Activated CD4-positive, CD25-positive, alpha-beta regulatory T cell treated with anti-CD3 and anti-CD28 coated beads, Interleukin-2, amount 50 U/mL, for 16 hours (primary cell): ENCODE results near the gene AXIN1.
"Not testable (repeated sequence)": the region's sequence is repeated elsewhere in the genome, so short reads cannot be mapped to it uniquely, and the experiment has no call there.

ENCODE experiments used
- DNase-seq: peaks from one replicate; pipeline ENCODE4 v3.0.0-alpha.2; 2020; ENCODE audit warnings: low read depth, low spot score

AXIN1 gene, protein sequence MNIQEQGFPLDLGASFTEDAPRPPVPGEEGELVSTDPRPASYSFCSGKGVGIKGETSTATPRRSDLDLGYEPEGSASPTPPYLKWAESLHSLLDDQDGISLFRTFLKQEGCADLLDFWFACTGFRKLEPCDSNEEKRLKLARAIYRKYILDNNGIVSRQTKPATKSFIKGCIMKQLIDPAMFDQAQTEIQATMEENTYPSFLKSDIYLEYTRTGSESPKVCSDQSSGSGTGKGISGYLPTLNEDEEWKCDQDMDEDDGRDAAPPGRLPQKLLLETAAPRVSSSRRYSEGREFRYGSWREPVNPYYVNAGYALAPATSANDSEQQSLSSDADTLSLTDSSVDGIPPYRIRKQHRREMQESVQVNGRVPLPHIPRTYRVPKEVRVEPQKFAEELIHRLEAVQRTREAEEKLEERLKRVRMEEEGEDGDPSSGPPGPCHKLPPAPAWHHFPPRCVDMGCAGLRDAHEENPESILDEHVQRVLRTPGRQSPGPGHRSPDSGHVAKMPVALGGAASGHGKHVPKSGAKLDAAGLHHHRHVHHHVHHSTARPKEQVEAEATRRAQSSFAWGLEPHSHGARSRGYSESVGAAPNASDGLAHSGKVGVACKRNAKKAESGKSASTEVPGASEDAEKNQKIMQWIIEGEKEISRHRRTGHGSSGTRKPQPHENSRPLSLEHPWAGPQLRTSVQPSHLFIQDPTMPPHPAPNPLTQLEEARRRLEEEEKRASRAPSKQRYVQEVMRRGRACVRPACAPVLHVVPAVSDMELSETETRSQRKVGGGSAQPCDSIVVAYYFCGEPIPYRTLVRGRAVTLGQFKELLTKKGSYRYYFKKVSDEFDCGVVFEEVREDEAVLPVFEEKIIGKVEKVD

GRCh38 chr16:352547-353403, at the start of gene AXIN1:
Gene AXIN1 (minus strand): TSS chr16:352723. CDS start chr16:347025, 5,698 bp downstream.
- DNase-seq = peak; percentile 100

GRCh38 chr16:401468-402348, 49.2 kb upstream of the AXIN1 start, which contains the start of gene DECR2:
Gene DECR2 (plus strand): TSS chr16:401885. CDS start chr16:401964, 79 bp downstream.
- peak; percentile 96 for DNase-seq

DNA sequence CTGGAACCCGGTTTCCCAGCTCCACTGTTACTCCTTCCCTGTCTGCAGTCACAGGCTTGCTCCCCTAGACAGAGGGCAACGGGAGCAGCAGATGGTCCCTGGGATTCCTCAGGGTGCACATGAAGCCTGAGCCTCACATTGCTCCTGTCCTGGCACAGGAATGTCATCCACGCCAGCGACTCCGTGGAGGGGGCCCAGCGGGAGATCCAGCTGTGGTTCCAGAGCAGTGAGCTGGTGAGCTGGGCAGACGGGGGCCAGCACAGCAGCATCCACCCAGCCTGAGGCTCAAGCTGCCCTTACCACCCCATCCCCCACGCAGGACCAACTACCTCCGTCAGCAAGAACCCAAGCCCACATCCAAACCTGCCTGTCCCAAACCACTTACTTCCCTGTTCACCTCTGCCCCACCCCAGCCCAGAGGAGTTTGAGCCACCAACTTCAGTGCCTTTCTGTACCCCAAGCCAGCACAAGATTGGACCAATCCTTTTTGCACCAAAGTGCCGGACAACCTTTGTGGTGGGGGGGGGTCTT, 47.6 kb upstream of the AXIN1 start:
- DNase-seq = no peak

GRCh38 chr16:399340-400019, 47.0 kb upstream of the AXIN1 start:
- DNase-seq = no peak

DNA sequence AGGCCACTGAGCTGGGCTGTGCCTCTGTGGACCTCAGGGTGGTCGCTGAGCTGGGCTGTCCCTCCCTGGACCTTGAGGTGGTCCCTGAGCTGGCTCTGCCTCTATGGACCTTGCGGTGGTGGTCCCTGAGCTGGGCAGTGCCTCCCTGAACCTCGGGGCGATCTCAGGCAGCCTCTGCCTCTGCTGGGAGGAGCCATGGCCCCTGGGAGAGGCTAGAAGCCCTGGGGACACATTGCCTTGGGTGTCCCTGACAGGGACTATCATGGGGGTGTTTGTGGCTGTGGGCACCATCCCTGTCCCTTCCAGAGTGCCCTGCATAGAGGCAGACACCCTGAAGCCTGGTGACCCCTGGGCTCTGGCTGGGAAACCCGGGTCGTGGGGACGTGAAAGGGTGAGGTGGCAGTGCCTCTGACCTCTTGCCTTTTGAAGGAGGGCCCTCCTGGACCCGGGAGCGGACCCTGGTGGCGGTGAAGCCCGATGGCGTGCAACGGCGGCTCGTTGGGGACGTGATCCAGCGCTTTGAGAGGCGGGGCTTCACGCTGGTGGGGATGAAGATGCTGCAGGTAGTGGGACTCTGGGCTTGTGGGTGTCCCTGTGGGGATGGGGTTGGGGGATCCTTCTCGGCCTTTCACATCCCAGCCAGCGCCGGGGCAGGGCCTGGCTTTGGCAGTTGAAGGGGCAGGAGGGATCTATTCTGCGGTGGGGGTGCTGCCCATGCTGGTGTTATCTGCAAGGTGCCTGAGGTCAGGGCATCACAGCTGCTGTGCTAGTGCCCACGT, 46.2 kb upstream of the AXIN1 start:
- no peak for DNase-seq

DNA sequence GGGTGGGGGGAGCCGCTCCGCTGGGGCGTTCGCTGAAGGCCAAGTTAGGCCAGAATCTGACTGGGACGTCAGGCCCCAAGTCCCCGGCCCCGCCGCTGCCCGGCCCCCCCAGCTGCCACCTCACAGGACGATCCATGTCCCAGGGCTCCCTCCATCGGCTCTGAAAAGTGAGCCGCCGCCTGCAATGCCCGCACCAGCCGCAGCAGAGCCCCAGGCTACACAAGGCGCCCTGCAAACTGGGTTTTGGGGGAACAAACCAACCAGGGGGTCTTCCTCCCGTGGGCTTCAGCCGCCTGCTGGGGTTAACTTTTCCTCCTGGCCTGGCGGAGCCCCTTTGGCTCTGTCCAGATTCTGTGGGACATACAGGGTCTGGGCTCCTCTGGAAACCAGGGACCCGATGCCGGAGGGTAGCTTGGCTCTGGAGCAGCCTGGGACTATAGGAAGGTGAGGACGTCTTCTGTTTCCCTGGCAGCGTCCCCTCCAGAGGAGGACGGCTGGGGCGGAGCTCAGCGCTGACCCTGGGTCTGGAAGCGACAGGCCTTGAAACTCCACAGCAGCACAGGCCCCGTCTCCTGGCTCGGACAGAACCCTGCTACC, 45.3 kb upstream of the AXIN1 start:
- DNase-seq = no peak

DNA sequence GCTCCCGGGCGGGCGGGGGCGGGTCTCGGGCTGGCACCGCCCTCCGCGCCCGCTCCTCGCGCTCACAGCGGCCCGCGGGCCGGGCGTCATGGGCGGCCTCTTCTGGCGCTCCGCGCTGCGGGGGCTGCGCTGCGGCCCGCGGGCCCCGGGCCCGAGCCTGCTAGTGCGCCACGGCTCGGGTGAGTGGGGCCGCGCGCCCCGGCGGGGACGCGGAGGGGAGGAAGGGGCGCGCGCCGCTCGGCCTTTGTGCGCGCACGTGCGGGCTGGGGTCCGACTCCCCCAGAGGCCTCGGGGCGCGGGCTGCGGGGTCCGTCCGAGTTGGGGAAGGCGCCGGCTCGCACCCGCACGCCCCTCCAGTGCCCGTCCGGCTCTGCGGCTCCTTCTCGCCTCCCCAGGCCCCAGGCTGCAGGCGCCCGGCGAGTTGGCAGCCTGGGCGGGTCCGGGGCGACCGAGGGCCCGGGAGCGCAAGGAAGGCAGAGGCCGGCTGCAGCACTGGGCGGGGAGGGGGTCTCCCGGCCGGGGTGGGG, 44.7 kb upstream of the AXIN1 start, which contains the start of gene NME4:
NME4 (plus strand) TSS at position 65 of the 527 bp plus-strand sequence; CDS start at position 89, 24 bp downstream.
- no peak for DNase-seq

- no peak for DNase-seq
These were observed 44.1 kb upstream of the AXIN1 start for GRCh38 chr16:396605-397004.

DNA sequence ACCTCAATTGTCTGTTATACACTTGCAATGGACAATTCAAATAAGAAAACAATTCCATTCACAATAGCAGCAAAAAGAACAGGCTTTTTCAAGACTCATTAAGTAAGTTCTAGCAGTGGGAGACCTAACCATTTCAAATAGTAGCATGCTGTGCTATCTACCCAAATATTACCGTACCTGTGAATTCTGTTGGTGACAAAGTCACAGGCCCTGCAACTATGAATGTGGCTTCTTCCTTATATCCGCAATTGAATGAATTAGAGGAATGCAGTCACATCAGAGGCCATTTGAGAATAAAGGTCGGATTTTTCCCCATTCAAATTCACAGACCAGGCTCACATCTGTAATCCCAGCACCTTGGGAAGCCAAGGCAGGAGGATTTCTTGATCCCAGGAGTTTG, 43.7 kb upstream of the AXIN1 start:
- DNase-seq = no peak

DNA sequence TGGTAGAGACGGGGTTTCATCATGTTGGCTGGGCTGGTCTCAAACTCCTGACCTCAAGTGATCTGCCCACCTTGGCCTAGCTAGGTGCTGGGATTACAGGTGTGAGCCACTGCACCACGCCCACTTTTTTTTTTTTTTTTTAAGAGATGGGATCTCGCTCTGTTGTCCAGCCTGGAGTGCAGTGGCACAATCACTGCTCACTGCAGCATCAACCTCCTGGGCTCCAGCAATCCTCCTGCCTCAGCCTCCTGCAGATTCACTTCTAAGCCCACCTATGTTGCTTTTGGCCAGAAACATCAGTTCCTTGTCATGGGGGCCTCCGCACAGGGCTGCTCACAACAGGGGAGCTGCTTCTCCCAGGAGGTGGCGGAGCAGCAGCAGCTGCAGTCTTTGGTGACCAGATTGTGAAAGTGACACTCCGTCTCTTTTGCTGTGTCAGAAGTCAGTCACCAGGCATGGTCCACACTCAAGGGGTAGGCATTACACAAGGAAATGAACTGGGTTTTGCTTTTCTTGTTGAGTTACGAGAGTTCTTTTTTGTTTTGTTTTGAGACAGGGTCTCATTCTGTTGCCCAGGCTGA, 40.0 kb upstream of the AXIN1 start:
- no peak for DNase-seq

- peak; percentile 39 for DNase-seq
These were observed 39.4 kb upstream of the AXIN1 start for GRCh38 chr16:391885-392335.

GRCh38 chr16:389352-389751, 36.8 kb upstream of the AXIN1 start:
- DNase-seq = no peak

GRCh38 chr16:387761-388666, 35.5 kb upstream of the AXIN1 start:
- not testable (repeated sequence) for DNase-seq

DNA sequence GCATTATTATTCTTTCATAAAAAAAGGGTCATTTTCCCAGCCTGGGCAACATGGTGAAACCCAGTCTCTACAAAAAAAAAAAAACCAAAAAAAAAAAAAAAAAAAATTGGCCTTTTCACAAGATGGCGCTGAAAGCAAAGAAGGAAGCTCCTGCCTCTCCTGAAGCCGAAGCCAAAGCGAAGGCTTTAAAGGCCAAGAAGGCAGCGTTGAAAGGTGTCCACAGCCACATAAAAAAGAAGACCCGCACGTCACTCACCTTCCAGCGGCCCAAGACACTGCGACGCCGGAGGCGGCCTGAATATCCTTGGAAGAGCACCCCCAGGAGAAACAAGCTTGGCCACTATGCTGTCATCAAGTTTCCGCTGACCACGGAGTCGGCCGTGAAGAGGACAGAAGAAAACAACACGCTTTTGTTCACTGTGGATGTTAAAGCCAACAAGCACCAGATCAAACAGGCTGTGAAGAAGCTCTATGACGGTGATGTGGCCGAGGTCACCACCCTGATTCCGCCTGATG, 34.2 kb upstream of the AXIN1 start:
- DNase-seq = no peak

DNA sequence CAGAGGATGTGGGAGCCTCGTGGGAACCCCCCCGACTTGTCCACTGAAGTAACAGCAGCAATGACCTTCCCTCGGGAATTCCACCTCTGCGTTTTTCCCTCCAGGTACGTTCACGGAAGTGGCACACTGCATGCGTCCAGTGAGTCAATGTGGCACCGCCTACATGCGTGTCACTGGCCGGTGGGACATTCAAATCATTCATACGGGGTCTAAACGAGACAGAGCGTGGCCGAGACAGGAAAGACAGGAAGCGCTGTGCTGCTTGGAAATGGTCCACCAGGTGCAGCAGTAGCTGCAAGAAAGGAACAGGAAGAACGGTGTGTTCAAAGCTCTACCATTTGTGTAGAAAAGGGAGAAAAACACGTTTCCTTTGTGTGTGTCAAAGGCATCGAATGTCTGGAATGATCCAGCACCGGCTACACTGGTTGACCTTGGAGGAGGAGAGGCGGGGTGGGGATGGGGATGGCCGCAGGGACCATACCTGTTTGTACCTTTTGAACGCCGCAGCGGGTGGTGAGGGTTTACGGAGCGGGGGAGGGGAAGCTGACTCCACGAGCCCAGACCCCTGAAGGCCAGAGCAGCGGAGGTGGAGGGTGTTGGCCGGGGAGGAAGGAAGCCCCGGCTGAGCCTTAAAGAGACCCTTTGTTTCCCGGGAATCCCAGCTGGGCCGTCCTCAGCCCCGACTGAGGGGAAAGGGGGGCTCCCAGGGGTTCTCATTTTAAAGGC, 31.0 kb upstream of the AXIN1 start:
- no peak for DNase-seq
